HG03521 (cell line): ENCODE measurements around the gene COL18A1.

ENCODE experiments used
- ATAC-seq: cut with Tn5 transposase; IDR thresholded peaks from one replicate; pipeline ENCODE4 v1.9.1; 2021; ENCODE audit warnings: mild to moderate bottlenecking, moderate library complexity; ENCODE audit not compliant: unreplicated experiment

Gene COL18A1

DNA sequence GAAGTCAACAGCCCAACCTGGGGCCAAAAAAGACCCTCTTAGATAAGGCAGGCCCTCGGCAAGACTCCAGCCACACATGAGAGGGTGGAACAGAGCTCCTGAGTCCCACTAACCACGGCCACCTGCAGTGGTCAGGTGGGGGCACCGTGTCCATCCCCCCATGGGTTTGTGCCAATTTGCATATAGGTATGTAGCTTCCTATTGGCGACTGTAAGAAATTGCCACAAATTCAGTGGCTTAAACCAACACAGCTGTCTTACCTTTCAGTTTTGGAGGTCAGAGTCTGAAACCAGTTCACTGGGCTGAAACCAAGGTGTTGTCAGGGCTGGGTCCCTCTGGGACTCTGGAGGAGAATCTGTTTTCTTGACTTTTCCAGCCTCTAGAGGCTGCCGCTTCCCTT lies 59.3 kb downstream of the COL18A1 start:
- ATAC-seq: no peak

DNA sequence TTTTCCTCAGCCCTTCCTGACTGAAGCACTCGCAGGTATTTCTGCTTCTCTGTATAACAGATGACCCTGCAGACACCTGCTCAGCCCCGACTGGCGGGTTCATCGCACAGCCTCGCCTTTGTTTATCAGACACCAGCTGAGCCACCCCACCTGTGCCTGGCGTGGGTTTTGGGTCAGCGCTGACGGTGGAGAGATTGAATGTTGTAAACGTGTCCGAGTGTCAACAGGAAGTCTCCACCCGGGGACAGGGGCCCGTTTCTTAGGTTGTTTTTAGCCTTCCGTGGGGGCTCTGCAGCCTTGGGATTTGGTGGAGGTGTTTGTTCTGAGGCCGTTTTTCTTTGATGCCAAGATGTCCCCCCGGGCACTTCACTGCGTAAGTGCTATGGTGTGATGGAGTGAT lies 60.1 kb downstream of the COL18A1 start:
- no peak for ATAC-seq

DNA sequence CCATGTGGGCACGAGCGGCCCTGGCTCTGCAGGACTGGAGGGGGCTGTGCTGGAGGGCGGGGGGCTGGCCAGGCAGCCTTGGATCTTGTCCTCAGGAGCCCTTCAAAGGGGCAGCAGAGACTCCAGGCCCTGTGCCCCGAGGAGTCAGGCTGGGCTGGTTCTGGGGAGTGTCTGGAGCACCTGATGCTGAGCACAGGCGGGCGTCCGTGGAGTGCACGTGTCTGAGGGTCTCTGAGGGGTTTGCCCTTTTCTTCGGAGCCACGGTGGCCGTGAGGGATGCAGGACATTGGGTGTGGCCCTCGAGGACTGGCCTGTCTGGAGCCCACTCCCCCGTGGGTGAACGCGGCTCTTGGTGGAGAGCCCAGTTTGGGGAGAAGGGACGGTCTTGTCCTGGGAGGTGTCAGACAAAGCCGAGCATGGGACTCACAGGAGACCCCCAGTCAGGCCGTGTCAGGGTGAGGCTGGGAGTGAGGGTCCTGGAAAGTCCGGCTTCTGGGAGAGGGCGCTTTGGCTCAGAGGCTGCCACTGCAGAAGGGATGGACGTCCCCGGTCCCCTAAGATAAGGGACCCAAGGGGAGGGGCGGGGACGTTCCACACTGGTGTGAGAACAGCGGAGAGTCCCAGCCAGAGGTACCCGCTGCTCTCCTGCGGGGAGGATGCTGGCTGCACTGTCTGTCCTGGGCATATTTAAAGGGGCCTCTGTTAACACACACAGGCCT lies 60.8 kb downstream of the COL18A1 start:
- no peak for ATAC-seq

DNA sequence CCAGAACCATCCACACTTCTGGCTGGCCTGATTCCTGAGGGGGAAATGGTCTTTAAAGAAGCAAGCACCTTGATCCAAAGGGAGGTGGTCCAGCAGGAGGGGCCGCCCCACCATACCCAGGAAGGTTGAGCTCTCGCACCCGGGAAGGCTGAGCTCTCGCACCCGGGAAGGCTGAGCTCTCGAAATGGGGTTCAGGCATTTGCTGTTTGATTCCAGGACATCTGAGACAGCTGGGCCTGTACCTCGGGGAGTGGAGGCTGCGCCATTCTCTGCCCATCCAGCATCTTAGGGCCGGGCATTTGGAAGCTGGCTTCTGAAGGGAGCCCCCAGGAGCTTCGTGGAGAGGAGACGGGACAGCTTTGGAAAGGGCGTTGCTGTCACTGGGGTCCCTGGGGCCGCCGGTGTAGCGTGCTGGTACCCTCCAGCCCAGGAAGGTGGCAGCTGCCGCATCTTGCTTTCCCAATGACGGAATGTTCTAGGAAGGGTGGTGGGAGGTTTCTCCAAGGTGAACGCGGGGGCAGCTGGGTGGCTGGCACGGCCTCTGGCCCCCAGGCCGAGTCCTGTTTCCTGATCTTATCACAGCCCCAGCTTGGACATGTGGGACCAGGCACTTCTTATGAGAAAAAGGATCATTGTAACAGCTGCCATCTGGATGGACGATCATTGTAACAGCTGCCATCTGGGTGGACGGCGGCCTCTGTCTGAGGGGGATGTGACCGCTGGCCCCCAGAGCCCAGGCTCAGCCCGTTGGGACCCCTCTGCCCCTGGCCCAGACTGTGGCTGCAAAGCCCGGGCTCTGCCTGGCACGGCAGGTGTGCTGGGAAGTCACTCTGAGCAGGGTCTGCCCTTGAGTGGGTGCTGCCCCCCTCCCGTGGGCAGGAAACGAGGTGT lies 61.6 kb downstream of the COL18A1 start:
- ATAC-seq: no peak

DNA sequence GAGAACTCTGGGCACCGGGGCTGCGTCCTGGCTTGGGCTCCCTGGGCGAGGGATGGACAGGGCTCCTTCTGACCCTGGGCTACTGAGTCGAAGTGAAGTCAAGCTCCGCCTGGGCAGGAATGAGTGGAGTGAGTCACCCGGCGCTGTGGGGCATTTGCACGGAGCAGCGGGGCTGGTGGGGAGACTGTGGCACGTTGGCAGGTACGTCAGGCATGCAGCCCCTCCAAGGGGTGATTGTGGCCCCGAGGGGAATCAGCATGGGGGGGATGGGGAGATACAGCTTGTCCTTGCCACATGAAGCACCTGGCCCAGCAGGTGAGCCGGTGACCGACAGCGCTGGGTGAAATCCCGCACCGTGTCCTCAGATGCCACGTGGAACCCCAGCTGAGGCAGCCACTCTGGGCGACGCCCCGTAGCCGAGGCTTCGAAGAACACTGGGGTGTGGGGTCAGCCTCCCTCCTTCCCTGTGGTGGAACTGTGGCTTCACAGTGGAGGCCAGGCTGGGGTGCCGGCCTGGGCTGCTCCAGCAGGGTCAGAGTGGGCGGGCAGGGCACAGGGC lies 62.3 kb downstream of the COL18A1 start:
- ATAC-seq: no peak

DNA sequence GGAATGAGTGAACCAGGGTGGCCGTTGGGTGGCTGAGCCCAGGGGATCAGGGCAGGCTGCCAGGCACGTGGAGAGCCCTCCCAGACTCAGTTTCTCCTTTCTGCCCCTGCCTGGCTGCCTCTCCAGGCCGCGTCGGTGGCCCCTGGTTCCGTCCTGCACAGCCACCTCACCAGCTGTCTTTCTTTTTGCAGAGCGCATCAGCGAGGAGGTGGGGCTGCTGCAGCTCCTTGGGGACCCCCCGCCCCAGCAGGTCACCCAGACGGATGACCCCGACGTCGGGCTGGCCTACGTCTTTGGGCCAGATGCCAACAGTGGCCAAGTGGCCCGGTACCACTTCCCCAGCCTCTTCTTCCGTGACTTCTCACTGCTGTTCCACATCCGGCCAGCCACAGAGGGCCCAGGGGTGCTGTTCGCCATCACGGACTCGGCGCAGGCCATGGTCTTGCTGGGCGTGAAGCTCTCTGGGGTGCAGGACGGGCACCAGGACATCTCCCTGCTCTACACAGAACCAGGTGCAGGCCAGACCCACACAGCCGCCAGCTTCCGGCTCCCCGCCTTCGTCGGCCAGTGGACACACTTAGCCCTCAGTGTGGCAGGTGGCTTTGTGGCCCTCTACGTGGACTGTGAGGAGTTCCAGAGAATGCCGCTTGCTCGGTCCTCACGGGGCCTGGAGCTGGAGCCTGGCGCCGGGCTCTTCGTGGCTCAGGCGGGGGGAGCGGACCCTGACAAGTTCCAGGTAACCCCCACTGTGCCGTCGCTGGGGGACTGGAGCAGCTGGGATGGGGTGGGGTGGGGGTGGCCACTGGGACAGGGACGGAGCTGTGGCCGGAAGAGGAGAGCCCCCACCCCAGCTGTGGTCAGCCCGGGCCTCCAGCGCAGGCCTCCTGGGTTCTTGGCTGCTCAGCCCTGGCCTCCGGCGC lies 63.3 kb downstream of the COL18A1 start:
- no peak for ATAC-seq

DNA sequence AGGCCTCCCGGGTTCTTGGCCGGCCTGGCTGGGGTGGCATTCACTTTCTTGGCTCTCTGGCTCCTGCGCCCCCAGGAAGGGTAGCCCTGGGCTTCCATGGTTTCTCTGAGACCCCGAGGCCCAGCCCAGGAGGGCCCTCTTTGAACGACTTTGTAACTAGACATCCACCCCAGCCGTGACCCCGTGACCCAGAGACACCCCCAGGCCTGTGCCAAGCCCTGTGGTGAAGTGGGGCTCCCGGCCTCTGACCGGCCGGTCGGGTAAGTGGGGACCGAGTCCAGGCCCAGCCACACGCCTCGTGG lies 64.0 kb downstream of the COL18A1 start:
- ATAC-seq: no peak

DNA sequence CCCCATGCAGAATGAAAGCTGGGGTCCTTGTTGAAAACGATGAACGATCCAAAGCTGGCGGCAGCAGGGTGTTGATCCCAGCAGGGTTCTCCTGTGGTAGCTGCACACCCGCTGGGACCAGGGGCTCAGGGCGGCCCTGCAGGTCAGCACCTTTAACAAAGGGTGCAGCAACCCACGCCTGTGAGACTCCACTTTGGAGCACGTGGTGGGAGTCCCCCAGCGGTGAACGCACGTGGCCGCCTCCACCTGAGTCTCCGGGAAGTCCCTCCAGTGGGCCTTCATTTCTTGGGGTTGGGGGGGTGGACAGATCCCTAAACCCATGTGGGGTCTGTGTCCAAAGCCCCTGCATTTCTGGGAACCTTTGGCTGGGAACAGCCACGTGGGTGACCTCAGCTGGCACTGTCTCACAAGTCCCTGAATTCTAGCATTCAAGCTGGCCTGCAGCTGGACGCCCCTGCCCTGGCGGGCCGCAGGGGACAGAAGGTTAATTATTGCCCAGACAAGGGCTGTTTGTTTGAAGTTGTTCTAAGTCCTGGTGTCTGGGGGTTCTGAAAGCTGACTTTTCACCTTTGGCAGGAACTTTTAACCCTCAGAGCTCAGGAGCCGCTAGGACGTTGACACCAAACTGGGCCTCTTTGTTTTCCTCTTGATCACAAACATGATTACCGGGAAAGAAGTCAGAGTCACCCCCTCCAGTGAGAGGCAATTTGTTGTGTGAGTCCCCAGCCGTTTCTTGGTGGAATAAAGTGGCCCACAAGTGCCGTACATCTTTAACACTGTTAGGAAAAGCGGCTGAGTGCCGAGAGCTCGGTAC lies 64.5 kb downstream of the COL18A1 start:
- no peak for ATAC-seq

DNA sequence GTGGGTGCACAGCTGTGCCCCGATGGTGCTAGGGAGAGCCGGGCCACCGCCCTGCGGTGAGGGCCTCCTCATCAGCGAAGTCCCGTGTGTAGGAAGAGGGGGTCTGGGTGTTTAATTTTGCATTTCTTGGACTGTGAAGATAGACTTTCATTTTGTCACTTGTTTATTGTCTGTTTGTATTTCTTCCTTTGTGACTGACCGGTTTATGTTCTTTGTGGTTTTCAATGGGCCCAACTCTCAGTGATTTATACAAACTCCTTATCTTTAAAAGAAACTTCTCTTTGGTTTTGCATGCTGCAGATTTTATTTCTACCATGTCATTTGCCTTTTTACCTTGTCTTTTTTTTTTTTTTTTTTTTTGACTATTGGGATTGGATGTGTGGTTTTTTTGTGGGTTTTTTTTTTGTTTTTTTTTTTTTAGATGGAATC lies 65.1 kb downstream of the COL18A1 start:
- no peak for ATAC-seq

DNA sequence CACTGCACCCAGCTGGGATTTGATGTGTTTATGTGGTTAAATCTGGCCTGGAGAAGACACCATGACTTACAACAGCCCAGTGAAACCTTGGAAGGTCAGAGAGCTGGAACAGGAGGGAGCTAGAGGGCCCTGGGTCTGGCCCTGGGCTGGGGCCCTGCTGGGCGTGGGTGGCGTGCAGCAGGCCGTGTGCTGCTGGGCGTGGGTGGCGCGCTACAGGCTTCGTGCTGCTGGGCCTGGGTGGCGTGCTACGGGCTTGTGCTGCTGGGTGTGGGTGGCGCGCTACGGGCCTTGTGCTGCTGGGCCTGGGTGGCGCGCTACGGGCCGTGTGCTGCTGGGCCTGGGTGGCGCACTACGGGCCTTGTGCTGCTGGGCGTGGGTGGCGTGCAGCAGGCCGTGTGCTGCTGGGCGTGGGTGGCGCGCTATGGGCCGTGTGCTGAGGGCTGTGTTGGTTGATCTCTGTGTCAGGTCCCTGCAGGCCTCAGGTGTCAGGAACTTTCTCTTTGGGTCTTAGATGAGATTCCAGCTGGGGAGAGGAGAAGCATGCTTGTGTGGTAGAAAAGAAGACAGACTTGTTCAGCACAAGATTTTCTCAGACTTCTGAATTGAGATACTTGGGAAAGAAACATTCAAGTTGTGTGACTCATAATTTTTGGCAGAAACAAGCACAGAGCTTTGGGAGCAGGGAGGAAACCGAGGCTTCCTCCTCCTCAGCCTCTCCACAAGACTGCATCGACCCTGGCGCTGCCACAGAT lies 66.0 kb downstream of the COL18A1 start:
- ATAC-seq: no peak

DNA sequence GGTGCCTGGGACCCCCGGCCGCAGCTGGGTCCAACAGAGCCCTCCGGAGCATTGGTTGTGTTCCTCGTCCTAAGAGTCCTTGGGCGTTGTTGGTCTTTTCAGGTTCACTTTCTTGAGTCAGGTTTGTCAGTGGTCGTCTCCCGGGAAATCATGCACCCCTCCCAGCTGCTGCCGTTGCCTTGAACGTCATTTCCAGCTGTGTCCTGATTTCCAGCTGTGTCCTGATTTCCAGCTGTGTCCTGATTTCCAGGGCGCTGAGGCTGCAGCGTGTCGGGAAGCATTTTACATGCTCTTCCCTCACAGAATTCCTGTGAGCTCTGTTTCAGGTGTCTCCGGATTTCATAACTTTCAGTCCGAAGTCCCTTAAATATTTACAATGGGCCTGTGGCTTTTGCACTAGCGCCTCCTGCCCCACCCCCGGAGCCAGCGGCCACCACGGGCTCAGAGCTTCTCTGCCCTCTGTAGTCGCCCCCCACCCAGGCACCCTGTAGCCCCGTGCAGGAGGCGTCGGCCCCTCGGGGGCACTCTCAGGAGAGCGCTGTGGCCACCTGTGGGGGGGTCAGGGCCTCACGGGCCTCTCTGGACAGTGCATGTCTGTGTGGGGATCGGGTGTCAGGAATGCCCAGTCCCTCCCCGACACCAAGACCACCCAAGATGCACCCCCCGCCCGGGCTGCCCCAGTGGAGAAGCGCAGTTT lies 66.7 kb downstream of the COL18A1 start:
- ATAC-seq: no peak

DNA sequence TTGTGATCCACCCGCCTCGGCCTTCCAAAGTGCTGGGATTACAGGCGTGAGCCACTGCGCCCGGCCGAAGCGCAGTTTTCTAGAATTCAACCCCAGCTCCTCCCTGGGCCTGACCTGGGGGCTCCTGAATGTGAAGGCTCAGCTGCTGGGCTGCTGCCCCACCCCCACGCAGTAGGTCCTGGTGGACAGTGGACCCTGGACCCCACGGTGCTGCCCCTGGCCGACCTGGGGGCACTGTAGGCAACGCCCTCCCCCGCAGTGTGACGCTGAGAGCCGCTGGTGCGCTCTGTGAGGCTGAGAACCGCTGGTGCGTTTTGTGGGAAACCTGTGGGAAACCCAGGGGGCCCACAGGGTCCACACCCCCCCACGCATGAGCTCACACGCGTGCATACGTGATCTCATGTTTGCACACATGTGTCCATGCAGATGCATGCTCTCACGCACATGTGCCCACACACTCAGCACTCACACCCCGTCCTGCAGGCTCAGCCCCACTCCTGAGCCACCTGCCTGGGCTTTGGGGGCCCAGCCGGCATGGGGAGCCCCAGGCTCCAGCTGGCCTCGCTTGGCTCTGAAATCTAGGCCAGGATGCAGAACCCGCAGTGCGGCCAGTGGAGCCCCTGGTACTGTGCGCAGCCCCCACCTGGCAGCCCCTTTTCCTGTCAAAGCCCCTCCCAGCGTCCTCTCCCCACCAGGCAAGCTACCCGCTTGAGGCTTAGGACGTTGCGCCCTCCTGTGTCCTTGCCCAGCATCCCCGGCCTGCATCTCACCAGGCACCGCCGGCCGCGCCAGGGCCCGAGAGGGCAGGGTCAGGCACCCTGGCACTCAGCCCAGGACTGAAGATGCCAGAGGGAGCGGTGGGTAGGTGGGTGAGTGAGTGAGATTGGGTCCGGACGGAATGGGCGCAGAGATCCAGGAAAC lies 67.7 kb downstream of the COL18A1 start:
- no peak for ATAC-seq

DNA sequence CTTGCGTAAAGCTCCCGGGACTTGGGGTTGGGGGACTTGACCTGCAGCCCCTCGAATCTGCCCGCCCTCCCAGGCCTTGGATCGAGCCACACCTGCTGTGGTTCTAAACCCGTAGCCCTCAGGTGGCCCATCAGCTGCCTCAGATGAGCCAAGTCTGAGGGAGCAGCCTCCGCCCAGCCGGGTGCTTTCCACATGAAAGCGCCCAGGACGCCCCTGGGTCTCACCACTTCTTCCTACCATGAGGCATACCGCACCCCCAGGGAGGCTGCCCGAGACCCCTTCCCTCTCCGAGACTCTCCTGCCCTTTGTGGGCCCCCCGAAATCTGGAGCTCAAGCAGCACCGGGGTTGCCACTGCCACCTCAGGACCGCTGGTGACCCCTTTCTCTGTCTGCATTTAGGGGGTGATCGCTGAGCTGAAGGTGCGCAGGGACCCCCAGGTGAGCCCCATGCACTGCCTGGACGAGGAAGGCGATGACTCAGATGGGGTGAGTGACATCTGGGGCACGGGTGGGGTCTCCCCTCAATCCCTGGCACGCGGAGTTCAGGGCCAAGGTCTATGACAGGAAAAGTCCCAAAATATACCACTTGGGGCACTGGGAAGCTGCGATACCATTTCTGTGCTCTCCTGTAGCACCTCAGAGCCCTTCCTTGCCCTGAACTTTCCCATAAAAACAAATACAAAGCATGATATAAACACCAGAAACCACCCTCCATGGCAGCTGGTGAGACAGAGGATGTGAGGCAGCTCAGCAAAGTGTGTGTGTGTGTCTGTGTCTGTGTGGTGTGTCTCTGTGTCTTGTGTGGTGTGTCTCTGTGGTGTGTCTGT lies 68.7 kb downstream of the COL18A1 start:
- ATAC-seq: no peak

DNA sequence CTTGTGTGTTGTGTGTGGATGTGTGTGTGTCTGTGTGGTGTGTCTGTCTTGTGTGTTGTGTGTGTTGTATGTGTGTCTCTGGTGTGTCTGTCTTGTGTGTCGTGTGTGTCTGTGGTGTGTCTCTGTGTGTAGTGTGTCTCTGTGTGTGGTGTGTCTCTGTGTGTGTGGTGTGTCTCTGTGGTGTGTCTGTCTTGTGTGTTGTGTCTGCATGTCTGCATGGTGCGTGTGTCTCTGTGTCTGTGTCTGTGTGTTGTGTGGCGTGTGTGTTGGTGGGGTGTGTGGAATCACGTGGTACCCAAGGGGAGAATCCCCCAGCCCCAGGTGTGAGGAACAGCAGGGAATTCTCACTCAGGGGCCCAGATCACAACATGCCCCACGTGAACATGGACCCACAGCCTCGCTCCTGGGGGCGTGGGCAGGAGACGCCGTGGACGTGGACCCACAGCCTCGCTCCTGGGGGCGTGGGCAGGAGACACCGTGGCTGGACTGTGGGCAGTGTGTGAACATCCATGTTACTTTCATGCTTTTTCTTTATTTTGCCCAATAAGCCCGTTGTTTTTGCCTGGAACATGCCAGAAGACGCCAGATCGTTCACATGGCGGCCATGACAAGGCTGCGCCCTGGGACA lies 69.5 kb downstream of the COL18A1 start:
- no peak for ATAC-seq

DNA sequence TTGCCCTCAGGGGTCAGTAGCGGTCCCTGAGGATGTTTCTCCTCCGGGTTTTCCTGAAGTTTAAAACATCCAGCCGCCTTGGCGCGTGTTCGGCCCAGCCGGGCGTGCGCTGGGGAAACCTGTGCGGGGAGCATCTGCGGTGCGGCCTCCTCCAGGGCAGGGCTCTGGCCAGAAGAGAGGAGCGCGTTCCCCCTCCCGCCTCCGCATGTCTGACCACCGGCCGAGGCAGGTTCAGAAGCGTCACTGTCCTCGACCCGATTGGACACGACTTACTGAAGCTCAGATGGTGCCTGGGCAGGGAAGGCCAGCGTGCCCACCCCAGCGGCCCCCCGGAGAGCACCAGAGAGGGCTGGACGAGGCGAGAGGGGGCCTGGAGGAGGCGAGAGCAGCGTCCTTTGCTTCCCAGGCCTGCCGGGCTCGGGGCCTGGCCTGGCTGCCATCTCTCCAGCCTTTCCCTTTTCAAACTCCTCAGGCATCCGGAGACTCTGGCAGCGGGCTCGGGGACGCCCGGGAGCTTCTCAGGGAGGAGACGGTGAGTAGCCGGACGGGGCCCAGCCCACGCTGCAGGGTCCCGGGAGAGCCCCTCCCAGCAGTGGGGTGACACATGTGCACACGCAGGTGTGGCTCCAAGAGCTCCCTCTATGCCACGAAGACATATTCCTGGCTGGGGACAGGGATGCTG lies 70.2 kb downstream of the COL18A1 start:
- no peak for ATAC-seq
